Inflammatory macrophage (primary cell): ENCODE data around the gene FRK.
"Not testable (repeated sequence)": the region's sequence is repeated elsewhere in the genome, so short reads cannot be mapped to it uniquely, and the experiment has no call there.

ENCODE experiments used
- DNase-seq, 2 donors: peaks; one replicate each; pipeline ENCODE4 v3.0.0-alpha.2; 2020 to 2022

Gene FRK

DNA sequence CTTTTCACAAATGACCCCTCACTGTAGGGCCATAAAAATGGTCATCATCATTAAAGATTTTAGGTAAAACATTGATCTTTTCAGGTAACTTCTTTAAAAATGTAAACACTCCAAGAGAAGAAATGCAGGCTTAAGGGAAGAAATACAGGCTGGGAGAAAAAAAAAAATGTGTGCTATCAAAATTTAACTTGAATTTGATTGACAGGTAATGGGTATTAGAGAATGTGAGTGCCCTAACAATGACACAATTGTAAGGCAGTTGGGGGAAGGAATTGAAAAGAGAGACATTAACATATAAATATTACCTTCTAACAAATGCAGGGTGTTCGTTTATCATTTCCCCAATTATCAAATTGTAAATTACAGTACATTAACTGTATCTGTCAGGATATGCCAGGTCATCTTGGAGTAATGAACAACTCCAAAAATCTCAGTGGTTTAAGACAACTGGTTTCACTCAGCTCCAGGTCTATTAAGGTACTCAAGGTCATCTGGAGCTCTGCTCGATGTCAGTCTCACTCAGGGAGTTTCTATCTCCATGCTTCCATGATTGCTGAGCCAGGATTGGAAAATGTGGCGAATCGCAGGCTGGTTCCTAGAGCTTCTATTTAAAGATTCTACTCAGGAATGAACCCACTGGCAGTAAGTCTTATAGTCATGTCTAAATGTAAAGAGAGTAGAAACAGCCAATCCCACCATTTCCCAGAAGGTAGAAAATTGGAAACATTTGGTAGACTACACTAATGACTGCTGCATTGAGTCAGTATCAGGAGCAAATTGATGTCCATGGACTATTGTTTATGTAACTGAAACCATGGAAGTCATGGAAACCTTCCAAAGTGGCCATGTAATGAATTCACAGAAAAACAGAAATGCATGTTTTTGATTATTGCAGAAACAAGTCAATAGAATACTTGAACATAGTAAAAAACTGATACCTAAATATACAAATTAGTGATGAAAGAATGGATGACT lies 55.6 kb downstream of the FRK start:
- DNase-seq = no peak

DNA sequence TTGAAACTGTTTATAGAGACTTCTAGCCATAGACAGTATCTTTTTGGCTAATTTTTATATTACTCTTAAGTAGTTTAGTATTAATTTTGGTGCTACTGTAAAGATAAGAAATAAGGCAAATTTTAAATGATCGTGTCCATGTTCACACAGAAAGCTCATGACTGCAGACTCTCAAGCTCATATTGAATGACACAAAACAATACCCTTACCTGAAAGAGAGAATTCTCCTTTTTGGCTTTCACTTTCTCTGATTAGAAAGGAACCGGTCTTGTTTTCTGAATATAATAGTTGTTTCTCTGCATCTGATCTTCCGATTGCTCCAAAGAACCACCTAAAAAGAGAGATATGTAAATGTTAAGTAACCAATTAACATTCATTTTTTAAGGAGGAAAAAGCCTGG lies 57.0 kb downstream of the FRK start:
- DNase-seq = no peak

DNA sequence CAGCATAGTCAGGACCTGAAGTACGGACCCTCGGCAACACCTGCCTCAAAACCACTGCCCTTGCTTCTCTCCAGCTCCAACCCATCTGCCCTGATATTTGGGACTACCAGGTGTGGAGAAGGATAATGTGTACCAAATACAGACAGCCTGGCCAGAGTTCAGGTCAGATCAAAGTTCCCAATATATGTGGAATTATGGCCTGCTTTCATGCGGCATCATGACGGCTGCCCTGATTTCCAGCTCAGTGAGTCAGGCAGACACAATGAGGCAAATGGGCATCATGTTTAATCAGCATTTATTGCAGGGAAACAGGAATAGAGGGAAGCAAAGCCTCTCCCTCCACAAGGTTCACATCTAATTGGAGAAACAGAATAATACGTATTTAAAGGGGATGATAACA lies 57.9 kb downstream of the FRK start:
- DNase-seq = no peak

DNA sequence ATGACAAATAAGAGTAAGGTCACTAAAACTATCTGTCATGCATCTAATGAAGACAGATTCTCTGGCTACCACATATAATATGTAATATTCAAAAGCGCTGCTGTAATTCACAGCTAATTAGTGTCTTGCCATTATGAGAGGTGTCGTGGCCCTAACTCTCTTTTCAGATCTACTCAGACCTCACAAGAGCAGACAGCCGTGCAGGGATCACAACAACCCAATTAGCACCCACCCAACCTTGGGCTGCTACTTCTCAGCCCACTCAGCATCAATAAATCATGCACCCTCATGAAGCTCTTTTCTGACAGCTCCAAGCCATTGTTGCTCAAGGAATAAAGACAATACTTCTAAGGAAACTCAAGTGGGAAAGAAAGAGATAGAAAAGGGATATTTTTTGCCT lies 61.5 kb downstream of the FRK start:
- DNase-seq = no peak

DNA sequence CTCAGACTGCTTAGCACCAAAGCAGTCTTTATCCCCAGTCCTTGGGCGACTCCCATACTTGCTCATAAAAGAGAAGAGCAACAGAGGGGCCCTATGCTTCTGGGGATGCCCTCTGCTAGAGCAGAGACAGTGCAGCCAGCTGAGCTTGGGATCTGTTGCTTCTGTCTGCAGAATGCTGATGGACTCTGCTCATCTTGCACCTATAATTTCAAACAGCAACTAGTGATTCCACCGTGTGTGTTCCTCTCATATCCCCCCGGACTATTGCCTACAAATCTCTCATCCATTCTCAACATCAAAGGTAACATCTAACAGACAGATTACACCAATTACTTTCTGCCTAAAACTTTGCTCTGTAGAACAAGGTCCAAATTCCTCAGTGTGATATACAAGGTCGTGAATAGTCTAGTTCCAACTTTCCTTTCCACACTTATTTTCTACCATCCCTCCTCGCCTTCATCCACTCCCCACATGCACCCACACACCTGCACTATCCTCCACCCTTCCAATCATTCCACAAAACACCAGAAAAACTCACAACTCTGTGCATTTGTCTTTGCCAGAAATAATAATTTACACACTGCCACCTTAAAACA lies 62.6 kb downstream of the FRK start:
- no peak for DNase-seq

DNA sequence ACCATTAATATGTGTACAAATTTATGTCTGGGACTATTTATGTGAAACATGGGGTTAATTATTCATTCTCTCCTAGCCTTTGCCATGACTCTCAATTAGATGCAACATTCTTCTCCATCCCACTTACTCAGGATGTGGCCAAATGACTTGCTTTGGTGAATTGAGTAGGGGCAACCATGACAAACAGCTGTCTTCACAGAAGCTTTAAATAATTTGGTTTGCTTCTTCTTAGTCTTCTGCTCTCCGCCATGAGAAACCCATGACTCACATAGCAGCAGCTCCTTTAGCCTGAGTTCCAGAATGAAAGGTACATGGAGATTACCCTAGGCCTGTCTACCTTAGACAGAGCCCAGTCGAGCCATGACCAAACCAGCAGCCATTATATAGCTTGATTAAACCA lies 74.7 kb downstream of the FRK start:
- DNase-seq = no peak

DNA sequence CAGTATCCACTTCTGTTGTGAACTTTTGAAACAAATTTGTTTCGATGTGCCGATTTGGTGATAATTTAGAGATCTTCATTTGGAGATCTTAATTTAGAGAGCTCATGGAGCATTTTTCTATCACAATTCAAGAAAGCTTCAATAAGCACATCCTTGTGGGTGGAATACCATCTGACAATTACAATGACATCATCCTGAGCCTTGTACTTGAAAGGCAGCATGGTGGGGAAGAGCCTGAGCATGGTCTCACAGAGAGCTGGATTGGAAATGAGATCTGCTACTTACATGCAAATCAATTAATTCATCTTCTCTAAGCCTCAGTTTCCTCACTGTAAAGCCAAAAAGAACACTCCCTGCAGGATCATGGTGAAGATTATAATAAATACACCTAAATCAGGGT lies 75.9 kb downstream of the FRK start:
- DNase-seq = no peak

DNA sequence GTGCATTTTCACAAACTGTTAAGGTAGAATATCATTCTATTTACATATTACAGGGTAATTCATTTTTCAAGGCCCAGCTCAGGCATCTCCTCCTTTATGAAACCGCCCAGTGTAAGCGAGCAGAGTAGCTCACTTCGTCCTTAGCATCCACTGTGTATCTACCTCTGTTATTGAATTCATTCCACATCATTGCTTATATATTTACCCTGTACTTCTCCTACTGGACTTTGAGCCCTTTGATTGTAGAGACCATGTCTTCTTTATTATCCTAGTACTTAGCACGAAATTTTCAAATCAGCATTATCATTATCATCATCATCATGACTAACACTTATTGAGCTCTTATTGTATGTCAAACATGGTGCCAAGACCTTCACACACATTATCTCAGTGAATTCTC lies 76.7 kb downstream of the FRK start:
- DNase-seq = no peak

DNA sequence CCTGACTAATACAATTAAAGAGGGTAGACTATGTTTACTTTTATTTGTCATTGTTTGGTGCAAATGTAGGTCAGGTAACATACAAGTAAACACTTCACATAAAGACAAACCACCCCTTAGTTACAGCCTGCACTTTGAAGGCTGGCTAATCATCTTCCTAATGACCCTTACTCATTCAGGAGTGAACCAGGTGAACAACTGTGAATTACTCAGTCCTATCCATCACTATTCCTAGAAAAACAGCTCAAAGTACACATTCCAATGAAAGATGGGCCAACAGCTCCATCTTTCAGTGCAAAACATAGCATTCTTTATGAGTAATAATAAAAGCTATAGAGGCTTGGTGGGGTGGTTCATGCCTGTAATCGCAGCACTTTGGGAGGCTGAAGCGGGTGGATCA lies 78.2 kb downstream of the FRK start:
- no peak for DNase-seq

DNA sequence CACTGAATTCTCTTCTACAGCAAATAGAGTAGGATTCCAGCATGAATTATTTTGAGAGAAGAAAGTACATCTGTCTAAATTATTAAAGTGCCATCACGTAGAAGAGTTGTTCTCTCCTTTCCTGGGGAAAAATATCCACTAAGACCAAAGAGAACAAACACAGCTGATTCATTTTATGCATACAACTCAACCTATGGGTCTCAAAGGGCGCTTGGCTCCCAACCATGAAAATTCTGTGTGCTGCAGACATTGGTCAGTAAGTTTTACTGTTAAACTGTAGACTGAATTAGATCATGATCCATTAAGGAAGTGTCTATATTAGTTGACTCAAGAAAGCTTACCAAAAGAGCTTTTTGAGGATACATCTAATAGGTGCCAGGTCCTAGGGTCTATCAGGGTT lies 83.5 kb downstream of the FRK start:
- no peak for DNase-seq

DNA sequence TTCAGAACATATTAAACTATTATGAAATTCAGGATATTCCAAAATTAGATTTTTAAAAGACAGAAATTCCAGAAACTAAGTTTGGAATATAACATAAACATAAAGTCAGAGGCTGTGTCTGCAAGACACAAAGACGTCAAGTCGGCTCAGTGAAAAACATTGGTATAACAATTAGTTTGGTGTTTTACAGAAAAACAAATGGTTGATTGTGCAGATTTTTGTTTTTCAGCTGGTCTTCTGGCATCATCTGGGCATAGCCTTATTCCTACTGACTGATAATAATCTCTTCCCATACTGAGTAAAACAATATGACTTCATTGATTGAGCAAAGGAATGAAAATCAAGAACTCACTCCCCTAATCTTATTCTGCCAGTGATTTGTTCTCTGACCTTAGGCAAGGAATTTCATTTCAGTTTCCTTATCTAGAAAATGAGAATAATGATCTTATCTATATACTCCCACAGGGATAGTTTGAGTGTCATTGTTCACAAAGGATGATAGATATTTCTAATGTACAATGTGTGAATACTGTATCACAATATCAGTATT lies 84.3 kb downstream of the FRK start:
- no peak for DNase-seq

DNA sequence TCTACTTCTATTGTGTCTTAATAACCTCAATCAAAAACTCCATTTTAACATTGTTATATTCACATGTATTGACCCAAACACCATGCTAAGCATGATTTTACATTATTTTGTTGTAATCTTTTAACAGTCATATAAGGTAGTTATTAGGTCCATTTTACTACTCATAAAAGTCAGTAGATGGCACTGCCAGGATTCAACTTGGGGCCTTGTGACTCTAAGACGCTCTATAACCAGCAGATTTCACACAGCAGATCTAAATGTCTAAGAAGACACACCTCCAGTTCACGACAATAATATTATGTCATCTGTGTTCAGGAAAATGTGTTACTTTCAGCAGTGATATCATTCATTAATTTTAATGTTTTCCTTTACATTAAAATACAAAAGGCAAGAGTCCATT lies 88.0 kb downstream of the FRK start:
- no peak for DNase-seq

DNA sequence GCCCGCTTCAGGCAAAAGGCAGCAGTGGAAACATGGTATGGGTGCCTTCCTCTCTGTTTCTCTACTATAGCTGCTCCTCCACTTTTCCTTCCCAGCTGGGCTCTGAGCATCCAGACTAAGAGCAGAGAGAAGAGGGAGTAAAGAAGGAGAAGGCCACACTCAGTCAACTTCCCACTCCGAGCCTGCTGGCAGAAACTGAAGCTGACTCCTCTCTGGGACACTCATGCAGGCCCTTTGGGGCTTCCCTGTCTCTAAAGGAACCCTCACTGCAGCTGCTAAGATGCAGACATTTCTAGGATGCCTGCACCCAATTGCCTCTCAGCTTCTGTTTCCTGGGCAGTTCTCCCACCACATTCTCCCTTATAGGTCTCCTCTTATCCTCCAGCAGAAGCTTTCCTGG lies 88.9 kb downstream of the FRK start:
- DNase-seq = no peak

DNA sequence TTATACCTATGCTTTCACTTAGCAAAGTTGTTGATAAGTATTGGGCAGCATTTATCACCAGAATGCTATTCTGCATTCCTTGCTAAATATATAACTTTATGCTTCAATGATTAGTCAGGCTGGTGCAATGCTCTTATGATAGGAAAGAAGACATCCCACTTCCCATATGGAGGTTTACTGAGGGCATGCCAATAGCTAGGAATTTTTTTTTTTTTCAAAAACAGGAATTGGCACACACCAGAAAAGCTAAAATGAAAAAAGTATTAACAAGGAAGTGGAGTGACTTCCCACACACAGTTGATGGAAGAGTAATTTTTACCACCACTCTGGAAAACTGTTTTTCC lies 90.8 kb downstream of the FRK start:
- DNase-seq = no peak

DNA sequence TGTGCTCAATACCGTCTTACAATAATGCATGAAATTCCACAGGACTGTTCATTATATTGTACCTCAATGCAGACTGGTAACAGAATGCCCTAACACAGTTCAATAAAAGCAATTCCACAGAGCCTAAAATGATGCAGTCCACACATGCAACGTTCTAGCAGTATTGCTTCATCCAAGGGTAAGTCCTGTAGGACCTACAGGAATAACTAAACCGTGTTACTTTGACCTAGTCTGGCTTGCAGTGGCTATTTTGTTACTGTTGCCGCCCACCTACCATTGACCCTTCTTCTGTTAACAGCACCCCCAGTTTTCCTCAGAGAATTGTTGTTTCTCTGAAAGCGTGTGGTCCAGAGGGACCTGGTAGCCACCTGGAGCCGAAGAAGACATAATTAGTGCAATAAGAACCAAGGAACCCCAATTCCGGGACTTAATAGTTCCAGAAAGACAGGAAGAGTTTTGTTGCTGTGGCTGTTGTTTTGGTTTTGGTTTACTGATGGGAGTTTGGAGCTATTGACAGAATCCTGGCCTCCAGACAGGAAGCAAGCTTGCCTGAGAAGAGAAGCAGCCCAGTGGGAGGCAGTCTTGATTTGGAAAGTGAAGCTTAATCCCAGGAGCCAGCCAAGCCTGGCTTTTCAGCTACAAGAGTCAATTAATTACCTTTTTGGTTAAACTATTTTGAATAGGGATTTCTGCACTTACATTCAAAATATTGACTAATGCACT lies 91.3 kb downstream of the FRK start:
- DNase-seq = no peak

DNA sequence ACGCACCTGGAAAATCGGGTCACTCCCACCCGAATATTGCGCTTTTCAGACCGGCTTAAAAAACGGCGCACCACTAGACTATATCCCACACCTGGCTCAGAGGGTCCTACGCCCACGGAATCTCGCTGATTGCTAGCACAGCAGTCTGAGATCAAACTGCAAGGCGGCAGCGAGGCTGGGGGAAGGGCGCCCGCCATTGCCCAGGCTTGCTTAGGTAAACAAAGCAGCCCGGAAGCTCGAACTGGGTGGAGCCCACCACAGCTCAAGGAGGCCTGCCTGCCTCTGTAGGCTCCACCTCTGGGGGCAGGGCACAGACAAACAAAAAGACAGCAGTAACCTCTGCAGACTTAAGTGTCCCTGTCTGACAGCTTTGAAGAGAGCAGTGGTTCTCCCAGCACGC lies 100.4 kb downstream of the FRK start:
- not testable (repeated sequence) for DNase-seq

DNA sequence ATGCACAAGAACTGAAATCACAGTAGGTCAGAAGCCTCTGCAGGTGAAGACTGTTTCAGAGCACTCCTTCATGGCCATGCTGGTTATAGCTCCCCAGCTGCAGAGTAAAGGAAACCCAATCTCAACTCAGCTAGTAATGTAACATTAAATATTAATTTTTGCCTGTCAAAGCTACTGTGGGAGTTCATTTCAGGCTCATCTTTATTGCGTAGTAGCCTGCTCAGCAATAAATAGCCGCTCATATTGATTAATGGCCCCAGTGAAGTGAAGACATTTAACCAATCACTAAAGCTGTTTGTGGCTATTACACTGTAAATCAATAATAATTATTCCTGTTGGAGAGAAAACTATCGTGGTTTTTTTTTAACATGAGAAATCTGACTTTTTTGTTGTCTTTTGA lies 101.7 kb downstream of the FRK start:
- DNase-seq = no peak

DNA sequence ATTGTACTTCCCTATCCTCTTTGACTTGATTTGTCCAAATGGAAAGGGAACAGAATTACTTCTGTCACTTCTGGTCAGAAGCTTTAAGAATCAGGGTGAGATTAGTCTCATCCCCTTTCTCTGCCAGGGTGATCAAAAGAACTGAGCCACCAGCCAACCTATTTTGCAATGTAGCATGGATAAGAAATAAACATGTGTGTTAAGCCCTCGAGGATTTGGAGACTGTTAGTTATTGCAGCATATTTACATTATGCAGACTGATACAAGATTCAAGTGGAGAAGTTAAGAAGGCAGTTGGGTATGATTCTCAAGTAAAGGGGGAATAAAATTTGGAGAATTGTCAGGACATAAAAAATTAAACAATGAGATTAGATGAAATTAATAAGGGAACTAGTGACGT lies 106.0 kb downstream of the FRK start:
- no peak for DNase-seq

DNA sequence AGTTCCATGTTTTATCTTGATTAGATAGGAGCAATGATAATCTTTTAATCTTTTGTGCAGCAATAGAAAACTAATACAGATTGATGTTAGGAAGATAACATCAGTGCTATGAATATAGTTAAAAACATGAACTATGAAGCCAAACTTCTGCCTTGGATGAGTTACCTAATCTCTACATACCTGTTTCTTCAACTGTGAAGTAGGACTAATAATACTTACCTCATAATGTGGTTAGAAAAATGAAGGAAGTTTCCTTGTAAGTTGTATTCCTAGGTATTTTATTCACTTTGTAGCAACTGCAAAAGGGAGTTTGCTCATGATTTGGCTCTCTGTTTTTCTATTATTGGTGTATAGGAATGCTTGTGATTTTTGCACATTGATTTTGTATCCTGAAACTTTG lies 111.9 kb downstream of the FRK start:
- DNase-seq = no peak

DNA sequence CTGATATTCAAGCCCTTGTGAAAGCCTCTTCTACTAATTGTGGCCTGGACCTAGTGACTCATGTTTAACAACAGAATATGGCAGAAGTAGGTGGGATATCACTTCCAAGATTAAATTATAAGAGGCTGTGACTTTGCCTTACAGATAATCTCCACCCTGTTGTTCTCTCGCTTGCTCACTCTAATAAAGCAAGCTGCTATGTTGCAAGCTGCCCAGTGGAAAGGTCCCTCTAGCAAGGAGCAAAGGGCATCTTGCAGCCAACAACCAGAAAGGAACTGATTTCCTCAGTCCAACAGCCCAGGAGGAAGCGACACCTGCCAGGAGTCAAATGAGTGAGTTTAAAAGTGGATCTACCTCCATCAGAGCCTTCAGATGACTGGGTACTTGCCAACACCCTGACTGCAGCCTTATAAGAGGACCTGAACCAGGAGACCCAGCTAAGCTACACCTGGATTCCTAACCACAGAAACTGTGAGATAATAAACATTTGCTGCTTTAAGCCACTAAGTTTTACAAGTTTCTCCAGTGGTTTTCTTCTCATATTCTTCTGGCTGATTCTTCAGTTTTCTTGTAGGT lies 112.6 kb downstream of the FRK start:
- no peak for DNase-seq

DNA sequence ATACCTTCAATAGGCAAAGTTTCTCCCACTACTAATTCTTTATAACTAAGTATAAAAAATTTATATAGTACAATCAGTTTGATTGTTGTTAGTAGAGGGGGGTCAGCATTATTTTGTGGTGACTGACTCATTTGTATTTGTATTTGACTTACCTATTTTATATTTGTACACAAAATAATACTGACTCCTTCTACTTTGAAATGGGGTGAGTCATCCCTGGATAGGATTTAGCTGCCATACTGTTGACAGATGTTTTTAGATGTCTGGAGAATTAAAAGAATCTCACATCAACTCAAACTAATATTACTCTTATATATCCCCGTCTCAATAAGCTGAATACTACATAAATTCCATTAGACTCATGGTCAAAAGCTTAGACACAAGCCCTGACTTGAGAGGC lies 114.9 kb downstream of the FRK start:
- DNase-seq = no peak

DNA sequence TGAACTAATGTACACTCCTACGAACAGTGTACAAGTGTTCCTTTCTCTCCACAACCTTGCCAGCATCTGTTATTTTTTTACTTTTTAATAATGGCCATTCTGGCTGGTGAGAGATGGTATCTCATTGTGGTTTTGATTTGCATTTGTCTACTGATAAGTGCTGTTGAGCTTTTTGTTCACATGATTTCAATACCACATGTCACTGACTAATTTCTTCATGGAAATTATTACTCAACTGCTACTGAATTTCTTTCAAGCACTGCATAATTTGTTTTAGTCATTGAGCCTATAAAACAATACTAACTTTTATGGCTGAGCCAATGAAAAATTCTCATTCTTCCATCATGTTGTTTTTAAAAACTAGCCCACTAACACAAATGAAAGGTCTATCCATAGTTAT lies 115.4 kb downstream of the FRK start:
- DNase-seq = no peak

DNA sequence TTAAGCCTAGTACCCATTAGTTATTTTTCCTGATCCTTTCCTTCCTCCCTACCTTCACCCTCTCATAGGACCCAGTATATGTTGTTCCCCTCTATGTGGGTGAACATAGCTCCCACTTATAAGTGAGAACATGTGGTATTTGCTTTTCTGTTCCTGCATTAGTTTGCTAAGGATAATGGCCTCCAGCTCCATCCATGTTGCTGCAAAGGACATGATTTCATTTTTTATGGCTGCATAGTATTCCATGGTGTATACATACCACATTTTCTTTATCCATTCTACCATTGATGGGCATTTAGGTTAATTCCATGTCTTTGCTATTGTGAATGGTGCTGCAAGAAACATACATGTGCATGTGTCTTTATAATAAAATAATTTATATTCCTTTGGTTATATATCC lies 115.9 kb downstream of the FRK start:
- DNase-seq = not testable (repeated sequence)
